Omental fat pad (tissue), 4 donors: ENCODE measurements around the gene TRAK1. TPM values are rescaled to one million over a fixed set of nuclear protein-coding genes. Genes with fewer than 3 reads are reported as not detected.

Source experiments
- ATAC-seq: fragments of 150-250 bp; one replicate; pipeline ENCODE4 v1.9.1; 2016; ENCODE audit warnings: mild to moderate bottlenecking, moderate library complexity; ENCODE audit not compliant: low FRiP score
- DNase-seq: peaks from one replicate; pipeline ENCODE4 v3.0.0-alpha.2; 2019; ENCODE audit warnings: low spot score
- CTCF ChIP-seq, 3 donors: fragments of 450-650 bp; IDR thresholded peaks; one replicate each; pipeline ENCODE4 v1.5.1; 2016 to 2017; ENCODE audit warnings: antibody characterized with exemption in 3 of 3, mild to moderate bottlenecking in 3 of 3, moderate library complexity in 2 of 3
- total RNA-seq, 4 donors: library from RNA; depleted of rRNA; stranded (reverse); fragments of >200 nt; gene quantifications; one replicate each; pipeline ENCODE4 v1.1.0, GENCODE V29; 2016

The TRAK1 gene
- total RNA-seq, 4 donors from 2014 or later, result 21.4 to 42.9 (median 37.0) TPM

GRCh38 chr3:42123824-42124658 is 32.9 kb downstream of the TRAK1 start:
- no peak for ATAC-seq
- TF ChIP-seq CTCF (IDR thresholded peaks at IDR 0.05), result no peak
- no peak for DNase-seq

DNA sequence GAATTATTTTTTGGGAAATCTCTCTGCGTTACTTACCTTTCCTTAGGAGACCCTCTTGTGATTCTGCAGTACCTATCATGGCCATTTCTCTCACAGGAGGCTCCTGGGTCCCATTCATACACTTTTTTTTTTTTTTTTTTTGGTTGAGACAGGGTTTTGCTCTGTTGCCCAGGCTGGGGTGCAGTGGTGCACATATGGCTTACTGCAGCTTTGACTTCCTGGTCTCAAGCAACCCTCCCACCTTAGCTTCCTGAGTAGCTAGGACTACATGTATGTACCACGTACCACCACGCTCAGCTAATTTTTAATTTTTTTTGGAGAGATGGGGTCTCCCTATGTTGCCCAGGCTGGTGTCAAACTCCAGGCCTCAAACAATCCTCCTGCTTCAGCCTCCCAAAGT is 36.1 kb downstream of the TRAK1 start:
- DNase-seq (no peak), ATAC-seq (no peak)

GRCh38 chr3:42128526-42128925 is 37.4 kb downstream of the TRAK1 start:
- no peak for DNase-seq
- ATAC-seq, result no peak
- TF ChIP-seq CTCF (IDR thresholded peaks at IDR 0.05), result no peak

More for the DNA sequence above, 36.1 kb downstream of the TRAK1 start:
- TF ChIP-seq CTCF (IDR thresholded peaks at IDR 0.05), result no peak

GRCh38 chr3:42129014-42129953 is 38.1 kb downstream of the TRAK1 start:
- ATAC-seq, result no peak
- no peak for DNase-seq
- TF ChIP-seq CTCF (IDR thresholded peaks at IDR 0.05), result no peak

DNA sequence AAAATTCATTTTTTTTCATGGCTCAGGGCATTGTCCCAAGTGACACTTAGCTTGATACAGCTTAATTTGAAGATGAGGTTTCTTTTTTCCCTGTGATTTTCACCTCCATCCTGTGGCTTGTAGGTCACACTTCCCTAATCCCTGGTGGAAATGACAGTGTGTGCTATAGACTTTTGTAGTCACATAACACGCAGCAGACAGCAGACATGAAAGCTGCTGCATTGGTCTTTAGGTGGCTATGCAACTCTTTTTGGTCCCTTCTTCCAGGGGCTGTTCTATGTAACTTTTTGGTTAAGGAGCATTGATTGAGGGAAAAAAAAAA is 38.8 kb downstream of the TRAK1 start:
- no peak for TF ChIP-seq CTCF (IDR thresholded peaks at IDR 0.05)
- DNase-seq (no peak), ATAC-seq (no peak)

GRCh38 chr3:42130329-42131070 is 39.3 kb downstream of the TRAK1 start:
- no peak for DNase-seq
- TF ChIP-seq CTCF (IDR thresholded peaks at IDR 0.05), result no peak
- no peak for ATAC-seq
